ENCODE results near the gene PTPRA.
"Not testable (repeated sequence)": the region's sequence is repeated elsewhere in the genome, so short reads cannot be mapped to it uniquely, and the experiment has no call there.

The PTPRA gene

GRCh38 chr20:3046677-3047462 lies 173.6 kb downstream of the PTPRA start:
- no peak for DNase-seq

- DNase-seq: no peak
These were observed 174.5 kb downstream of the PTPRA start for GRCh38 chr20:3047486-3048419.

GRCh38 chr20:3051385-3052019 lies 178.2 kb downstream of the PTPRA start:
- DNase-seq: no peak

- DNase-seq: no peak
These were observed 186.2 kb downstream of the PTPRA start for GRCh38 chr20:3059489-3059888.

- DNase-seq: not testable (repeated sequence)
These were observed 190.8 kb downstream of the PTPRA start for GRCh38 chr20:3064119-3064518.

GRCh38 chr20:3067139-3068014 lies 194.1 kb downstream of the PTPRA start:
- no peak for DNase-seq

- DNase-seq: no peak
These were observed 194.8 kb downstream of the PTPRA start for GRCh38 chr20:3068075-3068474.

- peak in 1 of 2 experiments; percentile 53 for DNase-seq
These were observed 196.0 kb downstream of the PTPRA start for GRCh38 chr20:3068986-3069900.

GRCh38 chr20:3070725-3071124 lies 197.4 kb downstream of the PTPRA start:
- no peak for DNase-seq

GRCh38 chr20:3071266-3071609 lies 198.0 kb downstream of the PTPRA start:
- DNase-seq: no peak

- peak; percentile 71 to 73 for DNase-seq
These were observed 198.6 kb downstream of the PTPRA start, which contains the start of gene OXT for GRCh38 chr20:3071610-3072529. Gene OXT, plus strand, starts transcription at chr20:3071620. Its CDS starts 36 bp downstream, at chr20:3071656.

- no peak for DNase-seq
These were observed 199.4 kb downstream of the PTPRA start for GRCh38 chr20:3072530-3073250.

GRCh38 chr20:3073251-3073643 lies 200.0 kb downstream of the PTPRA start:
- not testable (repeated sequence) for DNase-seq

- DNase-seq: no peak
These were observed 201.5 kb downstream of the PTPRA start for GRCh38 chr20:3074812-3075211.

- DNase-seq: not testable (repeated sequence)
These were observed 202.0 kb downstream of the PTPRA start for GRCh38 chr20:3075315-3075714.

- no peak for DNase-seq
These were observed 204.4 kb downstream of the PTPRA start for GRCh38 chr20:3077618-3078134.

- DNase-seq: no peak
These were observed 207.7 kb downstream of the PTPRA start for GRCh38 chr20:3080939-3081388.

- no peak for DNase-seq
These were observed 208.4 kb downstream of the PTPRA start for GRCh38 chr20:3081641-3082040.

All from stimulated activated CD4-positive, alpha-beta T cell treated with anti-CD3 and anti-CD28 coated beads, Interleukin-4, amount 100 ng/mL, for 4 hours (primary cell).